ENCODE results near the gene ERGIC1.

Gene ERGIC1

GRCh38 chr5:172951371-172952033 is 117.5 kb downstream of the ERGIC1 start:
- DNase-seq = no peak

- DNase-seq = no peak
Observed at GRCh38 chr5:172952034-172952511, 118.0 kb downstream of the ERGIC1 start.

GRCh38 chr5:172953776-172954675 is 120.0 kb downstream of the ERGIC1 start:
- DNase-seq = no peak

- no peak for DNase-seq
Observed at GRCh38 chr5:172954751-172955159, 120.7 kb downstream of the ERGIC1 start.

GRCh38 chr5:172956228-172956627 is 122.2 kb downstream of the ERGIC1 start:
- DNase-seq = no peak

- DNase-seq = no peak
Observed at GRCh38 chr5:172956936-172957335, 122.9 kb downstream of the ERGIC1 start.

GRCh38 chr5:172957458-172957857 is 123.4 kb downstream of the ERGIC1 start:
- no peak for DNase-seq

- peak; percentile 53 for DNase-seq
Observed at GRCh38 chr5:172958331-172959046, 124.4 kb downstream of the ERGIC1 start.

- DNase-seq = no peak
Observed at GRCh38 chr5:172959824-172960799, 126.1 kb downstream of the ERGIC1 start.

- no peak for DNase-seq
Observed at GRCh38 chr5:172969921-172970320, 135.9 kb downstream of the ERGIC1 start.

- DNase-seq = no peak
Observed at GRCh38 chr5:172971482-172971881, 137.4 kb downstream of the ERGIC1 start.

GRCh38 chr5:172972552-172972951 is 138.5 kb downstream of the ERGIC1 start:
- no peak for DNase-seq

GRCh38 chr5:172973127-172973916 is 139.3 kb downstream of the ERGIC1 start:
- no peak for DNase-seq

GRCh38 chr5:172973931-172974330 is 139.9 kb downstream of the ERGIC1 start:
- DNase-seq = no peak

- DNase-seq = no peak
Observed at GRCh38 chr5:172975289-172975688, 141.2 kb downstream of the ERGIC1 start.

GRCh38 chr5:172979778-172980177 is 145.7 kb downstream of the ERGIC1 start:
- no peak for DNase-seq

- DNase-seq = no peak
Observed at GRCh38 chr5:172981931-172982330, 147.9 kb downstream of the ERGIC1 start.

- DNase-seq = peak; percentile 95
Observed at GRCh38 chr5:172983542-172984243, 149.6 kb downstream of the ERGIC1 start, which contains the start of gene ATP6V0E1. TSS of gene ATP6V0E1 (plus strand) at chr5:172983771. CDS start at chr5:172983861, 90 bp downstream.

GRCh38 chr5:172984244-172984953 is 150.3 kb downstream of the ERGIC1 start:
- peak; percentile 9 for DNase-seq

GRCh38 chr5:172985596-172985995 is 151.5 kb downstream of the ERGIC1 start:
- DNase-seq = no peak
